ENCODE data around the gene APMAP. TPM values are rescaled to one million over a fixed set of nuclear protein-coding genes. Genes with fewer than 3 reads are reported as not detected.
"Not testable (repeated sequence)": the region's sequence is repeated elsewhere in the genome, so short reads cannot be mapped to it uniquely, and the experiment has no call there.

APMAP gene
- total RNA-seq, 2 experiments from 2014 or later = 43.2 to 44.0 TPM

DNA sequence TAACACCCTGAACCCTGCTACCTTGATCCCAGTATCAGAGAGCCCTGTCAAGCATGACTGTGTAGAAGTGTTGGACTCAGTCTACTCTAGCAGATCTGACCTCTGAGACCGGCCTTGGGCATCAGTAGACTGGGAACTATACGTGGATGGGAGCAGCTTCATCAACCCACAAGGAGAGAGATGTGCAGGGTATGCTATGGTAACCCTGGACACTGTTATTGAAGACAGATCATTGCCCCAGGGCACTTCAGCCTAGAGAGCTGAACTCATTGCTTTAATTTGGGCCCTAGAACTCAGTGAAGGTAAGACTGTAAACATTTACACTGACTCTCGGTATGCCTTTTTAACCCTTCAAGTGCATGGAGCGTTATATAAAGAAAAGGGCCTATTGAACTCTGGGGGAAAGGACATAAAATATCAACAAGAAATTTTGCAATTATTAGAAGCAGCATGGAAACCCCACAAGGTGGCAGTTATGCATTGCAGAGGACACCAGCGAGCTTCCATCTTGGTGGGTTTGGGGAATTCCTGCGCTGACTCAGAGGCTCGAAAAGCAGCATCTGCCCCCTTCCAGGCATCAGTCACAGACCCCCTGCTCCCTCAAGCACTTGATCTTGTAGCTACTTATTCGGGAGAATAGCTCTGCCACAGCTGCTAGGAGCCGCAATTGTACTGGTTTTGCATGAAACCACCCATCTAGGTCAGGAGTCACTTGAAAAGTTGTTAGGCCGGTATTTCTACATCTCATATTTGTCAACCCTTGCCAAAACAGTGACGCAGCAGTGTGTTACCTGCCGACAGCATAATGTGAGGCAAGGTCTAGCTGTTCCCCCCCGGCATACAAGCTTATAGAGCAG lies 62.5 kb downstream of the APMAP start:
- not testable (repeated sequence) for H3K27me3 Mint-ChIP-seq (ENCODE audit: low read depth); DNase-seq; H3K27ac Mint-ChIP-seq

DNA sequence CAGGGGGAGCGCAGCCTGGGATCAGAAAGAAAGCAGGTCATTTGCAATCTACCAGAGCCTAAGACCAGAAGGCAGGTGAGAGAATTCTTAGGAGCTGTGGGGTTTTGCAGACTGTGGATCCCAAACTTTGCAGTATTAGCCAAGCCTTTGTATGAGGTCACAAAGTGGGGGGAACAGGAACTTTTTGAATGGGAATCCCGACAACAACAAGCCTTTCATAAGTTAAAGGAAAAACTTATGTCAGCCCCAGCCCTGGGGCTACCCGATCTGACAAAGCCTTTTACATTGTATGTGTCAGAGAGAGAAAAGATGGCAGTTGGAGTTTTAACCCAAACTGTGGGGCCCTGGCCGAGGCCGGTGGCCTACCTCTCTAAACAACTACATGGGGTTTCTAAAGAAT lies 63.3 kb downstream of the APMAP start:
- H3K36me3 Mint-ChIP-seq (ENCODE audit: low read depth); H3K27ac Mint-ChIP-seq; ATAC-seq; H3K4me3 Mint-ChIP-seq; POLR2A ChIA-PET; H3K9me3 Mint-ChIP-seq (ENCODE audit: insufficient read depth); DNase-seq; H3K27me3 Mint-ChIP-seq (ENCODE audit: low read depth): not testable (repeated sequence)
- CTCF ChIA-PET = interaction anchor here (1.2 to 5.8 kb wide), 4 partner anchors 11 to 55 kb away, joined by 3 to 47 read pairs (median 30); no protein-coding TSS in a partner anchor
- H3K4me1 Mint-ChIP-seq (ENCODE audit: low read depth) = peaks cover 32% of the 10 kb centered on the region

More for the DNA sequence above, 62.5 kb downstream of the APMAP start:
- POLR2A ChIA-PET; H3K36me3 Mint-ChIP-seq (ENCODE audit: low read depth); H3K4me3 Mint-ChIP-seq; ATAC-seq; H3K9me3 Mint-ChIP-seq (ENCODE audit: insufficient read depth): not testable (repeated sequence)
- CTCF ChIA-PET = interaction anchor here (1.1 to 5.8 kb wide), 15 partner anchors 11 to 993 kb away, joined by 3 to 47 read pairs (median 7); partner anchors contain the start of genes APMAP and CST7
- peaks cover 32% of the 10 kb centered on the region for H3K4me1 Mint-ChIP-seq (ENCODE audit: low read depth)

DNA sequence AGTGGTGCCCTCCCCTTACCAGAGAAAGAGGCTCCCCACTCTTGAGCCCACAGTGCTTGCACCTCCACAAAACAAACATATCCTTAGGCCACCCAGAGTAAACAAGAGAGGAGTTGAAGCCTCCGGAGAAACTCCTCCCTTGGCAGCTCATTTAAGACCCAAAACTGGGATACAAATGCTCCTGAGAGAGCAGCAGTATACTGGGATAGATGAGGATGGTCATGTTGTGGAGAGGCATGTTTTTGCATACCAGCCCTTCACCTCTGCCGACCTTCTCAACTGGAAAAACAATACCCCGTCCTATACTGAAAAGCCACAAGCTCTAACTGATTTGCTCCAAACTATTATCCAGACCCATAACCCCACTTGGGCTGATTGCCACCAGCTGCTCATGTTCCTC lies 71.8 kb downstream of the APMAP start:
- H3K9me3 Mint-ChIP-seq (ENCODE audit: insufficient read depth); H3K36me3 Mint-ChIP-seq (ENCODE audit: low read depth); ATAC-seq; H3K27ac Mint-ChIP-seq; H3K27me3 Mint-ChIP-seq (ENCODE audit: low read depth); H3K4me3 Mint-ChIP-seq; POLR2A ChIA-PET; DNase-seq: not testable (repeated sequence)
- CTCF ChIA-PET = interaction anchor here (7.2 kb wide), 1 partner anchor 10 kb away, joined by 47 read pairs; no protein-coding TSS in a partner anchor
- H3K4me1 Mint-ChIP-seq (ENCODE audit: low read depth) = peaks cover 10% of the 10 kb centered on the region

DNA sequence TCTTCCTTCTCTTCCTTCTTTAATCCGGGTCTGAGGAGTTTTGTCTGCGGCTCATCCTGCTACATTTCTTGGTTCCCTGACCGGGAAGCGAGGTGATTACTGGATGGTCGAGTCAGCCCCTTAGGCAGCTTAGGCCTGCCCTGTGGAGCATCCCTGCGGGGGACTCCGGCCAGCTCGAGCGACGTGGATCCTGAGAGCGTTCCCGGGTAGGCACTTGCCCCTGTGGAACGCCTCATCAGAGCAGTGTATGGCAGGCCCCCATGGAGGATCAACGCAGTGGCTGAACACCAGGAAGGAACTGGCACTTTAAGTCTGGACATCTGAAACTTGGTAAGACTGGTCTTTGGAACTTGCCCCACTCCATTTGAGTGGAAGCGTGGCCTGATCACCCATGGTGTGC lies 72.9 kb downstream of the APMAP start:
- peaks cover 10% of the 10 kb centered on the region for H3K4me1 Mint-ChIP-seq (ENCODE audit: low read depth)
- H3K27me3 Mint-ChIP-seq (ENCODE audit: low read depth); H3K27ac Mint-ChIP-seq; ATAC-seq; H3K36me3 Mint-ChIP-seq (ENCODE audit: low read depth); H3K9me3 Mint-ChIP-seq (ENCODE audit: insufficient read depth); POLR2A ChIA-PET; H3K4me3 Mint-ChIP-seq: not testable (repeated sequence)
- peak; percentile 6 for DNase-seq
- CTCF ChIA-PET = interaction anchor here (0.7 to 7.2 kb wide), 3 partner anchors 11 to 36 kb away, joined by 3 to 47 read pairs (median 3); no protein-coding TSS in a partner anchor

DNA sequence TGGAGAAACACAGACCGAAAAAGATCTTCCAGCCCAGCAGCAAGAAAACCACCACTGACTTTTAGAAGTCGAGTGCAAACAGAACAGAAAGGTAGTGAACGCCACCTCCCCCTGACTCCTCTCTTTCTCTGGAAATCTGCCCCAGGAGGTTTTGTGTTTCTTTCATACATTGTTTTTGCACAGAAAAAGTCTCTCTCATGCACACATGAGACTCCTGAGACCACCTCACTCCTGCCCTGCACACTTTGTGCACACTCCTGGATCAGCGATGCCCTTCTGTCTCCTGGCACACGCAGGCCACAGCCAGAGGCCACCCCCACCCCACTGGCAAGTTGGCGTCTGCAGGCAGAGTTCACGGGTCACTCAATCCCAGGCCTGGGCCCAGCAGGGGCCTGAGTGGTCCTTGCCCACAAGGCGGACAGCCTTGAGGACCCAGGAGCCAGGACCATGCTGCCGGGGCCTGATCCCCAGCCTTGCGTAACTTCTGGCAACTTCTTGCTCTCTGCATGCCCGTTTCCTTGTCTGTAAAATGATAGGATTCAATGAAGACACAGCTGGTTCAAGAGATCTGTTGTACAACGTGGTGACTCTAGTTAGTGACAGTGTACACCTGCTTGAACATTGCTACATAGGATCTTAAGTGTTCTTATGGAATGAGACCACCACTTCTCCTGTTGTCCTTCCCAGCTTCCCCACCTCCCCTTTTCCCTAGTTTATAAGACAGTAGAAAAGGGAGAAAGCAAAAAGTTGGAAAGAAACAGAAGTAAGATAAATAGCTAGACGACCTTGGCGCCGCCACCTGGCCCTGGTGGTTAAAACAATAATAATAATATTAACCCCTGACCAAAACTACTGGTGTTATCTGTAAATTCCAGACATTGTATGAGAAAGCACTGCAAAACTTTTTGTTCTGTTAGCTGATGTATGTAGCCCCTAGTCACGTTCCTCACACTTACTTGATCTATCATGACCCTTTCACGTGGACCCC lies 73.7 kb downstream of the APMAP start:
- H3K27ac Mint-ChIP-seq = no peak overlapping the region
- DNase-seq (peak; percentile 15), ATAC-seq (no peak)
- ChIA-PET CTCF (interaction anchor here (0.7 to 7.2 kb wide), 12 partner anchors 11 to 981 kb away, joined by 3 to 47 read pairs (median 3); no protein-coding TSS in a partner anchor), POLR2A (no interaction called here)
- H3K36me3 Mint-ChIP-seq (ENCODE audit: low read depth) = no peaks in the 10 kb centered on the region
- H3K4me3 Mint-ChIP-seq = no peak overlapping the region
- H3K4me1 Mint-ChIP-seq (ENCODE audit: low read depth) = peaks cover 10% of the 10 kb centered on the region
- no peaks in the 10 kb centered on the region for H3K9me3 Mint-ChIP-seq (ENCODE audit: insufficient read depth)
- peaks cover 2% of the 10 kb centered on the region for H3K27me3 Mint-ChIP-seq (ENCODE audit: low read depth)

DNA sequence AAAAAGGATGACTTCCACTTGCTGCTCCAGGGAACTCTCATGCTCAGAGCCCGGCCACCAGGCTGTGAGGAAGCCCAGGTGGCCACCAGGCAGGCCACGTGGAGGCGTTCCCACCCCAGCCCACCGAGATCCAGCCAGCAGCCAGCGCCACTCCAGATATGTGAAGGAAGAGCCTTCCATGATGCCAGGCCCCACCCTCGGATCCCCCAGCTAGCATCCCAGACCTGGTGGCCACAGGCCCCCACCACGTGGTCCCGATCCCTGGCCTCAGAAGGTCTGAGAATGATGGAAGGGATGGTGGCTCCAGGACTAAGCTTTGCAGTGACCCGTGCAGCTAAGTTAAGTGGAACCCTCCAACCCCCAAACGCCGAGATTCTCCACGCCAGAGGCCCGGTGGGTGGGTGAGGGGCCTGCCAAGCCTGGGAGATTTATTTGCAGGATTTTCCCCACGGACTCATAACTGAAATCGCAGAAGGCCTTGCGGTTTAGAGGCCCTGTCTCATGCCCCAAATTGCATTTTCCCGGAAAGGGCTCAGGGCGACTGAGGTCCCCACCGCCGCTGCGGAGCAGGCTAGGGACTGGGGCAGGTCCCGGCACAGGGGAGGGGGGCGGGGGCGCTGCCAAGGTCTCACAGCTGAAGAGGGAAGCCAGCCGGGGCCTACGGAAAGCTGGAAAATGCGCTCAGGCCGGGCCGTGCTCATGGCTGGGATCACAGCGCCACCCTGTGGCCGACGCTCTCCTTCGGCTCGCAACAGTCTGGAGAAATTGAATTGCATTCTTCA lies 74.6 kb downstream of the APMAP start:
- ChIA-PET POLR2A (interaction anchor here (0.9 kb wide), 1 partner anchor 42 kb away, joined by 3 read pairs; no protein-coding TSS in a partner anchor), CTCF (interaction anchor here (0.7 to 7.2 kb wide), 10 partner anchors 12 to 981 kb away, joined by 3 to 47 read pairs (median 4); no protein-coding TSS in a partner anchor)
- Mint-ChIP-seq H3K9me3 (ENCODE audit: insufficient read depth) (no peaks in the 10 kb centered on the region), H3K27ac (no peak overlapping the region), H3K4me1 (ENCODE audit: low read depth) (peaks cover 10% of the 10 kb centered on the region), H3K36me3 (ENCODE audit: low read depth) (no peaks in the 10 kb centered on the region), H3K4me3 (no peak overlapping the region), H3K27me3 (ENCODE audit: low read depth) (no peaks in the 10 kb centered on the region)
- peak; percentile 71 for ATAC-seq
- peak; percentile 62 for DNase-seq

DNA sequence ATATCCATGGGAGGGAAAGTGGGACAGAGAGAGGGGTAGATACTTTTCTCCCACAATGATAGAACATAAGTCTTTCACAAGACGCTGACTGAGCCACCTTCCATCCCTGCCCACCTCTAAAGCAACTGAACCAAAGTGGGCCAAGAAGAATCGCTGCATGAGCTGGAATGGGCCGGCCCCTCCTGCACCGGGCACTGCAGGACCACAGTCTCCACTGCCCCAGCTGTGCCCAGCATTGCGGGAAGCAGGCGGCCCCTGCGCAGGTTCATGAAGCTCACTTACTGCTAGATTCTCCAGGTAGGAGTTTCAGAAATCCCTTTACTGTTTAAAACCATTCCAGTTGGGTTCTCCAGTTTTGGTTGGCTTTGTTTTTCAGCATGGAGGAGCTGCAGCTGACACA lies 75.5 kb downstream of the APMAP start:
- ATAC-seq = no peak
- peak; percentile 12 for DNase-seq
- no peaks in the 10 kb centered on the region for H3K27me3 Mint-ChIP-seq (ENCODE audit: low read depth)
- CTCF ChIA-PET = interaction anchor here (1.2 to 7.2 kb wide), 6 partner anchors 13 to 979 kb away, joined by 3 to 47 read pairs (median 5); no protein-coding TSS in a partner anchor
- no peaks in the 10 kb centered on the region for H3K9me3 Mint-ChIP-seq (ENCODE audit: insufficient read depth)
- no peak overlapping the region for H3K4me3 Mint-ChIP-seq
- no peaks in the 10 kb centered on the region for H3K36me3 Mint-ChIP-seq (ENCODE audit: low read depth)
- H3K27ac Mint-ChIP-seq = no peak overlapping the region
- peaks cover 10% of the 10 kb centered on the region for H3K4me1 Mint-ChIP-seq (ENCODE audit: low read depth)
- POLR2A ChIA-PET = no interaction called here

DNA sequence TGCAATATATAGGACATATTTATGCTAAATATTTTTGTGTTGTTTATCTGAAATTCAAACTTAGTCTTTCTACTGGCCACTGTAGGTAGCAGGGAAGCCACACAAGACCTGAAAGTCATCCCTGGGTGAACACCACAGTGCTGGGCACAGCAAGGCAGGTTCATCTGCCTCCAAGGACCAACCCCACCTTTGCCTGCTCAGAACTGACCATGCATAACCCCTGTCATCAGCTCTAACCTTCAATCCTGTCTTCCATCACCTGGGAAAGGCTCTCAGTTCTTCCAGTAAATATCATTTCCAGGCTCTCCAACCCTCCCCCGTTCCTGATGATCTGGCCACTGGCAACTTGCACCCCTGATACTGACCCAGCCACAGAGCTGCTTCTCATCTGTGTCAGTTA lies 76.1 kb downstream of the APMAP start:
- no peak for ATAC-seq
- POLR2A ChIA-PET = no interaction called here
- H3K36me3 Mint-ChIP-seq (ENCODE audit: low read depth) = no peaks in the 10 kb centered on the region
- peaks cover 10% of the 10 kb centered on the region for H3K4me1 Mint-ChIP-seq (ENCODE audit: low read depth)
- no peak overlapping the region for H3K27ac Mint-ChIP-seq
- CTCF ChIA-PET = interaction anchor here (2.0 to 7.2 kb wide), 3 partner anchors 14 to 979 kb away, joined by 5 to 47 read pairs (median 12); no protein-coding TSS in a partner anchor
- DNase-seq = peak; percentile 14
- H3K4me3 Mint-ChIP-seq = no peak overlapping the region
- no peaks in the 10 kb centered on the region for H3K27me3 Mint-ChIP-seq (ENCODE audit: low read depth)
- H3K9me3 Mint-ChIP-seq (ENCODE audit: insufficient read depth) = no peaks in the 10 kb centered on the region

DNA sequence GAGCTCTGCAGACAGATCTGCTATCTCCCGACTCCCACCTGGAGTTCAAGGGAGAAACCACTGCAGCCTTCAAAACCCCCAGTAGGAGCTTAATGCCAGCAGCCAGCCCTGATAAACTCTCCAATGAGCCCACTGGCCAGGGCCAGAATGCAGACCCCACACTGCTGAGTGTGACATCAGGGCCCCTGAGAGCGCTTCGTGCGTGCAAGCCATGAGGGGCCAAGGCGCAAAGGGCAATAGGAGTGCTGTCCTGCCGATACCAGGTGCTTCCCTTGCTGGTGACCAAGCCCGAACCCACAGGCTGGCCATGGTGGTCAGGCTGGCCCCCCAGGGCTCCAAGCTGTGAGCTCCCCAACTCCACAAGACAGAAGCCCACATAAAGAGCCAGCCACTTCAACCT lies 76.7 kb downstream of the APMAP start:
- ChIA-PET CTCF (interaction anchor here (1.1 to 7.2 kb wide), 3 partner anchors 14 to 978 kb away, joined by 3 to 47 read pairs (median 5); no protein-coding TSS in a partner anchor), POLR2A (interaction anchor here (0.6 kb wide), 1 partner anchor 270 kb away, joined by 4 read pairs; no protein-coding TSS in a partner anchor)
- H3K4me1 Mint-ChIP-seq (ENCODE audit: low read depth) = peaks cover 10% of the 10 kb centered on the region
- no peaks in the 10 kb centered on the region for H3K27me3 Mint-ChIP-seq (ENCODE audit: low read depth)
- DNase-seq = peak; percentile 10
- no peak overlapping the region for H3K4me3 Mint-ChIP-seq
- H3K9me3 Mint-ChIP-seq (ENCODE audit: insufficient read depth) = no peaks in the 10 kb centered on the region
- ATAC-seq = no peak
- no peaks in the 10 kb centered on the region for H3K36me3 Mint-ChIP-seq (ENCODE audit: low read depth)
- no peak overlapping the region for H3K27ac Mint-ChIP-seq

DNA sequence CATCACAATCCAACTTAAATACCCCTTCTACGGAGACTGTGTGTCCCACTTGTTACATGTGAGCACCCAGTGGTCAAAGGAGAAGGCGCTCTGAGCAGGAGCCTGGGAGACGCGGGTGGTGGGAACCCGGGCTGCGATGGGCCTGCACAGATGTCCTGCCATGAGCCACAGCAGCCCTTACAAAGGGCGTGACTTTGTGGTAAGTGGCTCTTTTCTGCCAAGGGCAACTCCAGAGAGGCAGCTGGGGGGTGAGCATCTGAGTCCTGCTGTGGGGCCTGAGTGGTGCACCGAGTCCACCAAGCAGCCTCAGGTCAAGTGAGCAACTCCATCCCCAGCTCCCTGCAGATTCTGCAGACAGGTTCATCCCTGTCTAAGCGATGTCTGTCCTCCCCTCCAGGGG lies 77.1 kb downstream of the APMAP start:
- POLR2A ChIA-PET = interaction anchor here (0.6 kb wide), 1 partner anchor 269 kb away, joined by 4 read pairs; no protein-coding TSS in a partner anchor
- DNase-seq (peak; percentile 17), ATAC-seq (no peak)
- H3K4me1 Mint-ChIP-seq (ENCODE audit: low read depth) = peaks cover 10% of the 10 kb centered on the region
- H3K9me3 Mint-ChIP-seq (ENCODE audit: insufficient read depth) = no peaks in the 10 kb centered on the region
- H3K27me3 Mint-ChIP-seq (ENCODE audit: low read depth) = no peaks in the 10 kb centered on the region
- no peak overlapping the region for H3K27ac Mint-ChIP-seq
- H3K36me3 Mint-ChIP-seq (ENCODE audit: low read depth) = no peaks in the 10 kb centered on the region
- no peak overlapping the region for H3K4me3 Mint-ChIP-seq
- CTCF ChIA-PET = interaction anchor here (1.1 to 7.2 kb wide), 3 partner anchors 15 to 978 kb away, joined by 3 to 47 read pairs (median 5); no protein-coding TSS in a partner anchor

All from activated CD8-positive, alpha-beta T cell treated with anti-CD3 and anti-CD28 coated beads, Interleukin-2, amount 10 ng/mL, durations not matched to agents 7 days and 5 days (primary cell).